GM18502 (cell line): ENCODE measurements around the gene CBLN4.

Experiments
- ATAC-seq: cut with Tn5 transposase; IDR thresholded peaks from one replicate; pipeline ENCODE4 v1.9.1; 2021; ENCODE audit warnings: mild to moderate bottlenecking; ENCODE audit not compliant: unreplicated experiment, poor library complexity

The CBLN4 gene

DNA sequence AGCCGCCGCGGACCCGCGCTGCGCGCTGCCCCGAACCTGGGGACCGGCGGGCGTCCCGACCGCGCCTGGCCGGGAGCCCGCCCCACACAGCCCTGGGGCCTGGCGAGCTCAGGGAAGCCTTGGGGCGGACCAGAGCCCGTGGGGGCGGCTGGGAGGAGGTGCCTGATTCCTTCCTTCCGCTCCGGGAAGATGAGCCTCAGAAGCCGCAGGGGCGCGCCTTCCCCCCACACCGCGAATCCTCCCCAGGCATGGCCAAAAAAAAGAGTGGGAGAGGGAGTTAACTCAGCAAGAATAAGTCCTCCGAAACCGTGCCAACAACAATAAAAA is at the start of gene CBLN4:
CBLN4 (minus strand) TSS at position 131 of the 327 bp plus-strand sequence. CDS start 1,348 bp downstream, outside the sequence.
- no peak for ATAC-seq

DNA sequence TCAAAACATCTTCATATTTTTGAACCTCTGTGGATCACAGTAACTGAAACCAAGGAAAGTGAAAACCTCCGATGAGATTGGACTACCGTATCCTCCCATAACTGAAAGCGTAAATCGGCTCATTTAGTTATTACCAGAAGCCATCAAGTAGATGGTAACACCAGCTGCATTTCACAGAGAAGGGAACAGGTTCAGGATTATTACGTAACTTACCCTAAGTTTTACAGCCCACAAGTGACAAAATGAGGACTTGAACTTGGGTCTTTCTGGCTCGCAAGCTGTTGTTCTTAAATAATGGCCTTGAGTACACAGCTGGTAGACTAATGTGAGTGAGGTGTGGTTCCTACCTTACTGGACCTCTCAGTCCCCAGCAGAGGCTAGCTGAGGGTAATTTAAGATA is 37.9 kb upstream of the CBLN4 start:
- no peak for ATAC-seq

DNA sequence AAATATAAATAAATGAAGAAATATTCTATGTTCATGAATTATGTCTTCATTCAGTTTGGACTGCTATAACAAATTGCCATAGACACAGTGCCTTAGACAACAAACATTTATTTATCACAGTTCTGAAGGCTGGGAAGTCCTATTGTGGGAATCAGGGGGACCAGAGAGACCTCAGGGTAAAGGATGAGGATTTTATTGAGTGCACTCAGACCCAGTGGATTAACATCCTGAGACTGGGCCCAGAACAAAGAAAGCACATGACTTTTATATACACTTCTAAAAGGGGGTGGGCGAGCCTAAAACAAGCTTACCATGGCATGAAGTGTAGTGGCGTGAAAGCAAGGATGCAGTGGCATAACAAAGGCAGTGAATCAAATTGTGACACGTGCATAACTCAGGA is 26.9 kb upstream of the CBLN4 start:
- no peak for ATAC-seq

DNA sequence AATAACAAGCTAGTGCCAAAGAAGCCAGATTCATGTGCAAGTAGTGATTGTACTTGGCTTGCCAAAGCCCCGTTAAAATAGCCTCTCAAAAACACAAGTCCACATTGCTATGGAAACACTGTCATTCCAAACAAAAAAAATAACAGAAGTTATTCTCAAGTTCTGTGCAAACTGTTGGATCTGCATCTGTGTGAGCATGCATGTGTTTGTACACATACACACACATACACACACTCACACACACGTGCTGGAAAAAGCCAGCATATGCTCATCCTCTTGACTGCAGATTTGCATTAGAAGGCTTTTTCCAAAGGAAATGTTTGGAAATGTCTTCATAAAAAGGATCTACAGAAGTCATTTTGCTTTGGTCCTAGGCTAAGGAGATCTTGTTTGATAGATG is 13.4 kb upstream of the CBLN4 start:
- no peak for ATAC-seq

DNA sequence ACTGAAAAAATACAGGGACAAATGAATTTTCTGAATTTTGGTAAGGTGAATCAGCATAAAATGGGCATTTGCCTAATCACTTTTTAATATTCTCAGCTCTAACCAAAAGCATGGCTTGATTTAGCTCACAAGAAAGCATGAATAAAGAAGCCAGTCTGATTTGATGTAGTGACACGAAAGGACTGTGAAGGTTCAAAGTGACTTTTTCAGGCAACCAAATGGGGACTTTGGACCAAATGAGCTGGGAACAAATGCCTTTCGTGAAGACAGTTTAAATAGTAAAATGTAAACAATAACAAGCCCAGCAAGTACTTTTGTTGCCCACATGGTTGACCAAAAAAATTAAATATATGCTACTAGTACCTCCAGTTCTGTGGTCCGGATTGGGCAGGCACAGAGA is 12.9 kb upstream of the CBLN4 start:
- ATAC-seq = no peak

DNA sequence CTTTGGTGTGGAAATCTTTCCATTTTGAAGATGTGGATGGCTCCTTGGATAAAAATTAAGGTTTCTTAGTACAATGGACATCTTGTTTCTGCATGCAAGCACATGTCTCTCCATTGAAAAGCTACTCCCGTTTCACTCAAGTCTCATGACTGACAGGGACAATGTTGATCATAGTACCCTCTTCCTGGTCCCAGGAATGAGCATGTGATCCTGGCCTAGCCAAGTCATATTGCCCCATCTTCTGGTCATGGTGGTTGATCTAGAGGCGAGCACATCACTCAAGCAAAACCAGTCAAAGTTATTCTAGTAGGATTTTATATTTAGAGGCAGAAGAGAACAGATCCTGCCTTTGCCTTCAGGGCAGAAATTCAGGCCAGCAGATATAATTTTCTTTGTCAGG is 12.2 kb upstream of the CBLN4 start:
- ATAC-seq = no peak

DNA sequence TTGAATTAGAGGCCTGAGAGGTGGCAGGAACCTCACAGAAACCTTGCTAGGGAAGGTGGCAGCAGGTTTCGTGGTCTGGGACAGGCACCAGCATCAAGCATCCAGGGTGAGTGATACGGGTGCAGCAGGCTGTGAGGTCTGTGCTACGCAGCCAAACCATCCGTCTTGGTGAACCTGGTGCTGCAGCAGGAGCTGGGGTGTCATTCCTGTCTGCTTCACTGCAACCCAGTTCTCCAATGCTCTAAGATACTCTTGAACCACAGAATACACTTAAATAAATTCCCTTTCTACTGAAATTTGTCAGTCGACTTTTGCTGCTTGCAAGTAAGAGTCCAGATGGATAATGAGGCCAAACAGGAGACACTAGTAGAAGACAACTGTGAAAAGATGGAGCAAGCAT is 9.7 kb upstream of the CBLN4 start:
- no peak for ATAC-seq

DNA sequence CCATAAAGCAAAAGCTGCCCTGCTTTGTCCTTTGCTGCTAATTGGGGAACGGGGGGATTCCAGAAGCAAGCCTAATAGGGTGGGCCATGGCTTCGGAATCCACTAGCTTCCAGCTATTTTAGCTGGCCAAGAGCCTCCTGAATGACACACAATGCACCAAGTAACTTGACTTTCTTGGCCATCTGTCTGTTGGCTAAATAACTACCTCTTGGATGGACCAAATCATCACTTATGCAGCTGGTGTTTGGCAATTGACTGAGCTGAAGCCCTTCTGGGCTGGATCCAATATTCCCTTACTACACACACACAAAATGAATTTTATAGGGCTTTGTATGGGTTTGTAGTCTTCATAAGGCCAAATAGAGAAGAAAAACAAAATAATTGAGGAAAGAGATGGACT is 8.8 kb upstream of the CBLN4 start:
- no peak for ATAC-seq

DNA sequence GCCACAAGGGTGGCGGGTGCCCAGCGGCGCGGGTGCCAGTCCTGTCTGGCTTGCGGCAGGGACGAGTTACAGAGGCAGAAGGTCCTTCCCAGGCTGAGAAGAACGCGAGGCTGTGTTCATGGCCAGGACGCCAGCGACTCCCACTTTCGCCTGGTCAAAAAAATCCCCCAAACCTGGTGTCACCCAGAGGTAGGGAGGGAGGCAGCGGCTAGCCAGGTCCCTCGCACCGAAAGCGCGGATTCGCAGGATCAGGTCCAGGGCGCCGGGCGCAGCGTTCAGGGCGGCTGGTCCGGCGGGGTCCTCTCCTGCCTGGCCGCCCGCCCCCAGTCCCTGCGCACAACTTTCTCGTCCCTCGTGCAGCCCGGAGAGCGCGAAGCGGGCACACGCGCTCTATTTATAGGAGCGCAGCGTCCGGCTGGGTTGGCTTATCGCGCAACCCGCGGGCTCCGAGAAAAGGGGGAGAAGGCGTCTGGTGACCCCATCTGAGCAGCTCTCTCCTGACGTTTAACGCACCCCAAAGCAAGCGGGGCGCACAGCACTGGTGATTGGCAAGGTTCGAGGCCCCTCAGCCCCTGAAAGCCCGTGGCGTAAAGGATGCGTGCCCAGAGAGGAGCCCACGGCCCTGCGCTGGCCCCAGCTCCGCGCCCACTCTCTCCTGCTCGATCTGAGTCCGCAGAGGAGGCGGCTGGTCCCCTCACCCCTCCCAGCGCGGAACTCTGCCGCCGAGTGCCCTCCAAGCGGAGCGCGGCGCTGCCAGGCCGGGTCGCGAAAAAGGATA is 519 bp downstream of the CBLN4 start:
- no peak for ATAC-seq

DNA sequence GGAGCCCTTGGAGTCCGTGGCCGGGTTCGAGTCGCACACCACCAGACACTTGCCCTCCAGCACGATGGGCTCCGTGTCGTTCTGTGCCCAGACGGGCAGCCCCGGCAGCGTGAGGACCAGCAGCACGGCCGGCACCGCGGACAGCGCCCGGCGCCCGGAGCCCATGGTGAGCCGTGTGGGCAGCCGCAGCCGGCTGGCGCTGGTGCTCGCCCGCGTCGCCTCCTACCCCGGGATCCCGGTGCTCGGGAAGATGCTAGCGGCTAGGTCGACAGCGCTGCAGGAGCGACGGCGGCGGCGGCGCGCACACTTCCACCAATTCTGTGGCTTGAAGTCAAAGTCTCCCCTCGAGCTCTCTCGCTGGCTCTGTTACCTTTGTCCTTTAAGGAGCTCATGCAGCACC is 1.3 kb downstream of the CBLN4 start:
- no peak for ATAC-seq

DNA sequence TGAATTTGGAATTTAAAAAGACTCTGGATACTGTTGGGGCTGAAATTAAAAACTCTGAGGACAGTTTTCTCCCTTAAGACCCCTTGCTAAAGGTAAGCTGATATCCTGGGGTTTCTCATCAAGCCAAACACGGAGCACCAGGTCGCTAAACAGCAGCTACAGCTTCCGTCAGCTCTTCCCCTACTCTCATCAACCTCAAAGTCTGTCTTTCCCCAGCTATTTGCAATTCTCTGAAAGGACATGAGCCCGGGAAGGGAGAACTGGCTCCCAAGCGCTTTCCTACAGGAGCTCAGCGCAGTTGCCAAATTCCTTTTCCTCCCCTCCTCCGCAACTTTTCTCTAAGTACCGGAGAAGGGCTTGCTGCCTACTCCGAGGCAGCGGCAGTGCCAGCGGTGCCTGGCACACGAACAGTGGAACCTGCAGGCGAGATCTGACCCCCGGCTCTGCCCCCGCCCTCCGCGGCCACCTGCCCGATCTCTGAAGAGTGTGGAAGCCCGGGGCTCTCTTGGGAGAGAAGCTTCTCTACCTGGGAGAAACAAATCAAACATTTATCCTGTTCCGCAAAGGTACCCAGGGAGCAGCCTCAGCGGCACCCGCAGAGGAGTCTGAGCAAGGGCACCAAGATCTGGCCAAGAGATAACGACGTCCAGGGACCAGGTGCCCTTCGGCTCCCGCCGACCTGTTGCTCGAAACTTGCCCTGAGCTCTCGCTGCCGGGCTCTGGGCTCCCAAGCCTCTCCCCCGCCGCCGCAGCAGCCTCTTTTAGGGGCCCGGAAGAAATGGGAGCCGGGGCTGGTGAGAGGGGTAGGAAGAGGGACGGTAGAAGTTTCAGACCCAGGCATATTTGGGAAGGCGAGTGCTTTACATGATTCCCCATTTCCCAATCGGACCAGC is 2.2 kb downstream of the CBLN4 start:
- no peak for ATAC-seq

DNA sequence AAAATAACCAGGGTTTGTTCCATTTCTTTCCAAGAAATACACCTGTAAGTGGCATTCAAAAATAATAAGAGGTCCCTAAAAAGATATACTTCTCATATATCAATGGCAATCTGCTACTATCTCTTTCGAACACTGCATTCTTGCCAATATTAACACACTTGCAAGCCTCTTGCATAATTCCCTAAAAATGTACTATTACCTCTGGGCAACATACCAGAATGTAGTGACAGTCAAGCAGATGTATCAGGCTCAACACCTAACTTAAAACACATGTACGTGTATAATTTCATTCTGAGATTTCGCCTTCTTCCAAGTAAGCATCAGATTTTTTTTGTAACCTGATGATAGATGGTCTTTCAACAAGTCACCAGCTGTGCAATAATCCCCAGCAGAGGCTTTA is 3.4 kb downstream of the CBLN4 start:
- ATAC-seq = no peak

DNA sequence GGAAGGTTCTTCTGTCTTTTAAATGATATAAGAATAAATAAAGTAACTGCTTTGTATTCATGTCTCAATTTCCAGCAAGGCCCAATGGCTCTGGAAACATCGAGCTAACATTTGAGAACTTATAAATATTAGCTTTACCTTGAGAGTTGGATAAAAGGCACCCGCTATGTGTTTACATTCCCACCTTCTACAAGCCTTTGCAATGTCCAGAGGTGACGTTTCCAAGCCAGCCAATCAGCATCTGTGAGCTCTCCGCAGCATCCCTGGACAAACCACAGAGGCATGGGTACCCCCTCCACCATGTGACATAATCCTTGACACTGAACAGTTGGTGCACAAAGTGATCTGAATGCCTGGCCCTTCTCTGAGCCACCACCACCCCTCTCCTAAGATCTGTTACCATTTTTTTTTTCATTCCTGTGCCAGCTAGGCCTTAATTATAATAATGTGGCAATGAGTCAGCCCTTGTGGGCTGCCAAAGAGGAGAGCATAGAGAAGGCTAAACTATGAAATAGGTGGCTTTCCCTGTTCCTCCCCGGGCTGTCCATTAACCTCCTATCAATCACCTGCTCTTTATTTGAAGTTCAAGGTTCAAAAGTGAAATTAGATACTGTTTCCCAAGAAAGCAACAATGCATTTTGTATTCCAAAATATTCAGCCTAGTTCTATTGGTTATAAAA is 4.1 kb downstream of the CBLN4 start:
- ATAC-seq = no peak

DNA sequence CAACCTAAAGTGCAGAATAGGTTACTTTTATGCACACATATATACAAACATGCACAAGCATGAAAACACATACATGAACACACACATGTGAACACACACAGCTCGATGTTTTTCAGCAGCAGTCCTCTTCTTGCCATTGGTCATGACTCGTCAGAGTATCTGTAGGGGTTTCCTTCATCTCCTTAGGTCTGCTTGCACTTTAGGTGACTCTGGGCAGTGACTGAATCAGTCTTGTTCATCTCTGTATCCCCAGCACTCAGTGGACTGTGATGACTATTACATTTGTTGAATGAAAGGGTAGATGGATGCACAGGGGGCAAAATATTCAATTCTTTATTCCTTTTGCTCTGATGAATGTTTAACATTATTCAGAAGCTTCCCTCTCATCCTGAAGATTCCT is 26.8 kb downstream of the CBLN4 start:
- ATAC-seq = no peak

DNA sequence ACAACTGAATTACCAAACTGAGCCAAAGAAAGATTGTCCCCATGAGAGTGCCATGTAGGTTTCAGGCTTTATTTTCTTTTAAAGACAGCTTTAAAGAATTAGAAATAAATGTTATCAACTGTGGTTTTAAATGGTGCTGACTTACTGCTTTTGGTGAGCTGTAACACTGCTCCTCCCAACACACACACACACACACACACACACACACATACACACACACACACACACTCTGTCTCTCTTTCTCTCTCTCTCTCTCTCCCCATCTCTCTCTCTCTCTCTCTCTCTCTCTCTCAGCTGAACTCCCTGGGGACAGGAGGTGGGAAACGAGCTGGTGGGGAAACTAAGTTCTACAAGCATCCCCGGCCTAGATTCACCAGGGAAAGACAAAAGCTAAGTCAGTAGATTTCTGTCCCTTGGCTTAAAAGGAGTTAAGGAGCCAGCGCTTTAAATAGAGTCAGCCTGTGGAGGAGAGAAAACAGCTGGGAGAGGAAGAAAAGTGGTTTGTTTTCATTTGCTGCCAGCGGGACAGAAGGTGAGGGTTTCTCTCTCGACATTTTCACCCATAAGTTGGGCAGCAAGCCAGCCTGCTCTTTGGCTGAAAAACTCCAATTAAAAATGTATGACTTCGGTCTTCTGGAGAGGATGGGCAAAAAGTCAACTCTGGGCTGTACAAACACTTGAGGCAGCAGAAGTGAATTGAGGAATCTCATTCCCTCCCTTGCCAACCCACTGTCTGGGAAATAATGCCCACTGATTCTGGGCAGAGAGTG is 27.4 kb downstream of the CBLN4 start:
- ATAC-seq = no peak

DNA sequence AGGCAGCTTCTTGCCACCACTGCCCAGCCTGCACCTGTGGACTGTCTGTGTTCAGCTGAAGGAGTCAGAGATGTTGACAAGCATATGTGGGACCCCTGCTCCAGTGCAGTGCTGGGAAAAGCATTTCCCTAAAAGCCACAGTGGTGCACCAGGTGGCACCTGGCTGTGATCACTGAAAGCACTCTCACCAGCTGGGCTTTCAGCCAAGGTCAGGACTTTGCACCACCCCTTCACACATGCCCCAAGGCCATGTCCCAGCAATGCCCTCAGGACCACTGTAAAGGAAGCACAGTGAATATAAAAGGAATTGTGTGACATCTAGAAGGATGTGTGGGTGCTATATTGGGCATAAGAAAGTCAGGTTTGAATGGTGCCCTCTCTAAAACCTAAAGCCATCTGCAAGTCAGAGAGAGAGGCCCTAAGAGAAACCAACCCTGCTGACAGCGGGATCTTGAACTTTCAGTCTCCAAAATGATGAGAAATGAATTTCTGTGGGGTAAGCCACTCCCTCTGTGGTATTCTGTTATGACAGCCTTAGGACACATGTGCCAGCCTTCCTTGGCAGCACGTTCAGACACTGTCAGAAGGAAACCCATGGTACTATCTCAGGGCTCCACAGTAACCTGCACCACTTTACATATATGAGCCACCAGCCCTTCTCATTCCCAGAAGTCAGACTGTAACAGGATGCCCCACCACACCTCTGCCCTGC is 30.7 kb downstream of the CBLN4 start:
- no peak for ATAC-seq

DNA sequence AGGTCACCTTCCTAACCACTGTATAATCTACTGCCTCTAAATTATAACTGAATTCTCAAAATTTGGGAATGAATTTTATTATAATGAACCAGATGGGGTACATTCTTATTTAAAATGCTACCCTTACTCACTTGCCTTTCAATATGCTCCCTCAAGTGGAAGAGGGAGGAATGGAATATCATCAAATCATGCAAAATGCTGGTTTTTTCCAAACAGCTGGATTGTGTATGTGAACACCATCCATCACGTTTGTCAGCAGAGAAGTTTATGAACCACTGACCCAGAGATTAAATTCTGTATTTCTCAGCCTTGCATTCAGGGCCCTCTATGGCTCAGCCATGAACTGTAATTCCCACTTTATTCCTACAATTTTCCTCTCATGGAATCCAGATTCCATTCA is 40.5 kb downstream of the CBLN4 start:
- no peak for ATAC-seq

DNA sequence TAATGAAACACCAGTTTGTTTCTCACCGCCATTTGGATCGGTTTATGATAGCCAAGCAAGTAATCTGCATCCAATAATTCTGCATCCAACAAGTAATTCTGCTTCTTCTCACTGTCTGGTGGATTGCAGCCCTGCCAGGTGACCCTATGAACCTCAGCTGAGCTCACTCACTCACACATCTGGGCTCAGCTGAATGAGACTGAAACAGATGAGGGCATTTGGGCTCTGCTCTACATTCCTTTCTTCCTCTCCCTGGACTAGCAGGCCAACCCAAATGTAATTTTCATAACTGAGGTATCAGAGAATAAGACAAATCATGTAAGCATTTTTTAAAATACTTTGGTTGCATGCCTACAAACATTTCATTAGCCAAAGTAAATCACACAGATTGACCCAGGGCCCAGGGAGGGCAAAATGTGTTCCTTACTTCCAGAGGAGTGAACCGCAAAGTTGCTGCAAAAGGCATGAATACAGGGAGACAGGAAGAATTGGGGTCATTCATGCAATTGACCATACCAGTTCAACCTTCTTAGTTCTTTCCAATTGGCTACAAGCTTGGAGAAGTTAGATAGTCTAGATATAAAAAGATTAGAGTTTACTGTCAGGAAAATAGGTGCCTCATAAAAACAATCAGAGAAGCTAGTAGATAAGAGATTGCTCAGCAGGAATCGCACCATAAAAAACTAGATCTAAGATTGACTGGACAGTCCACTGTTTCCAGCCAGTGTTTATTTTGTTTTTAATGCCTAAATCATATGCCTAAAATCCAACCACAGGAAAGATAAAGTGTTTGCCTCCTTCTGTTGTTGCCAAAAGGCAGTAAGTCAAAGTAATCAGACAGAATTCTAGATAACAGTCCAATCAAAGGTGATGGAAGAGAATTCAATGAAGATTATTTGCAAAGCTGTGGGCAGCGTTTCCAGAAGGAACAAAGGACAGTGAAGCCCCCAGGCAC is 43.7 kb downstream of the CBLN4 start:
- ATAC-seq = no peak

DNA sequence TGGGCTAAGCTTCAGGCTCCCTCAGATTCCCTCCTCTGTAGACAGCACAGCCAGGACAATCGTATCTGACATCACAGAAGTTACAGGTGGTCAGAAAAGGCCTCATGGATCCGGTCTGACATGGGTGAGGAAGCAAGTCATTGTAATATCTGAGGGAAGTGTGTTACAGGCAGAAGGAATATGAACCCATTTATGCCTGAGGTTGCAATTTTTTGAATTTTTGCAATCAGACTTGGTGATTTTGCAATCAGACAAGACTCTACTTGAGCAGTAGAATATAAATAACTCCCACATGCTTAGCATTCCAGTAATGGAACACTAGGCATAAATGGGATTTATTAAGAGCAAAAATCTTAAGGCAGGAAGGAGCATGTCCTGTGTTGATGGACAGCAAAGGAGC is 52.1 kb downstream of the CBLN4 start:
- no peak for ATAC-seq
